Right lobe of liver (tissue), 6 donors: ENCODE measurements around the gene JDP2. TPM values are rescaled to one million over a fixed set of nuclear protein-coding genes. Genes with fewer than 3 reads are reported as not detected.
A peak's percentile ranks its signal among the peaks of the same experiment; 100 is the strongest.

Source experiments
- ATAC-seq, 4 donors: fragments of 200-7000 bp; cut with Tn5 transposase; one replicate each; pipeline ENCODE4 v1.9.1; 2020; ENCODE audit warnings: mild to moderate bottlenecking in 4 of 4, moderate library complexity in 4 of 4
- DNase-seq, 3 donors: peaks; one replicate each; pipeline ENCODE4 v3.0.0-alpha.2; 2020
- H3K27ac ChIP-seq, 3 donors: fragments of 200-600 bp; one replicate each; pipeline ENCODE4 v1.8.0; 2022
- H3K27me3 ChIP-seq, 2 donors: fragments of 200-600 bp; one replicate each; pipeline ENCODE4 v1.8.0; 2022
- H3K36me3 ChIP-seq, 4 donors: fragments of 200-600 bp; sonication (generic) in 1 of 4; one replicate each; pipeline versions ENCODE4 v1.5.1 to v1.8.0; 2017 to 2022; ENCODE audit warnings: control low read depth in 1 of 4
- H3K4me1 ChIP-seq, 4 donors: fragments of 200-600 bp; sonication (generic) in 1 of 4; one replicate each; pipeline versions ENCODE4 v1.5.1 to v1.8.0; 2017 to 2022; ENCODE audit warnings: control low read depth in 1 of 4
- H3K4me3 ChIP-seq, 3 donors: fragments of 200-600 bp; one replicate each; pipeline ENCODE4 v1.8.0; 2022
- H3K9me3 ChIP-seq, 4 donors: fragments of 200-600 bp; sonication (generic) in 1 of 4; one replicate each; pipeline versions ENCODE4 v1.5.1 to v1.8.0; 2017 to 2022; ENCODE audit warnings: control low read depth in 1 of 4
- POLR2A ChIP-seq: fragments of 450-650 bp; IDR thresholded peaks from one replicate; pipeline ENCODE4 v1.6.1; 2017; ENCODE audit warnings: antibody characterized with exemption, mild to moderate bottlenecking
- WGBS: methylation state at CpG from one replicate; pipeline ENCODE4 v1.1.6; 2018; ENCODE audit warnings: low coverage, low lambda C conversion rate; ENCODE audit not compliant: insufficient coverage; ENCODE audit errors: missing lambda C conversion rate; 5-methylcytosine and 5-hydroxymethylcytosine counted together
- intact Hi-C, 2 donors: fragments of 100-400 bp; cut with DNase I; formaldehyde crosslinking; loops; one replicate each; pipeline versions ENCODE4 v1.11.2 to v1.14.1; 2022
- total RNA-seq, 6 experiments: library from RNA; depleted of rRNA in 2 of 6; stranded (reverse); fragments of >200 nt in 2 of 6; fragmentation: NEBNext Ultra II Directional in 3 of 6; extraction: Animal tissue kit (Norgen Biotek cat#: 25700) in 3 of 6; gene quantifications; one replicate each; pipeline versions ENCODE4 v1.1.0 to v1.2.4, GENCODE V29; 2016 to 2023
- TF ChIP-seq, protein P1 (sequence below), 4 donors: fragments of 200-600 bp in 3 of 4; fragments of 450-650 bp in 1 of 4; IDR thresholded peaks; one replicate each; pipeline versions ENCODE4 v1.5.1 to v1.8.0; 2016 to 2022; ENCODE audit warnings: antibody characterized with exemption in 4 of 4, mild to moderate bottlenecking in 2 of 4
- donor health status: DM: no; HTN: yes; CAD: no.
- donor health status: DM: no; HTN: no; CAD: no.
- donor health status: DM: no; HTN: no; CAD: no.
- donor health status: DM: no; HTN: yes; CAD: no.
- donor health status: DM: no; HTN: yes; CAD: no.

Gene JDP2
- total RNA-seq, 6 experiments from 2014 or later, result 8.3 to 22.0 (median 11.8) TPM

DNA sequence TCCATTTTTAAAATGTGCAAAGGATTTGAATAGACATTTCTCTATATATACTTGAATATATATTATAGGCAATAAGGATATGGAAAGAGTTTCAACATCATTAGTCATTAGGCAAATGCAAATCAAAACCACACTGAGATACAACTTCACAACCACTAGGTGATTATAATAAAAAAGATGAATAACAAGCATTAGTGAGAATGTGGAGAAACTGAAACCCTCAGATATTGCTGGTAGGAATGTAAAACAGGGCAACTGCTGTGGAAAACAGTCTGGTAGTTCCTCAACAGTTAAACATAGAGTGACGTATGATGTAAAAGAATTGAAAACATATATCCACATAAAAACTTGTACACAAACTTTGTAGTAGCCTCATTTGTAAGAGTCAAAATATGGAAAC, 82.7 kb downstream of the JDP2 start:
- no peak for TF ChIP-seq POLR2A
- TF ChIP-seq, protein P1, sequence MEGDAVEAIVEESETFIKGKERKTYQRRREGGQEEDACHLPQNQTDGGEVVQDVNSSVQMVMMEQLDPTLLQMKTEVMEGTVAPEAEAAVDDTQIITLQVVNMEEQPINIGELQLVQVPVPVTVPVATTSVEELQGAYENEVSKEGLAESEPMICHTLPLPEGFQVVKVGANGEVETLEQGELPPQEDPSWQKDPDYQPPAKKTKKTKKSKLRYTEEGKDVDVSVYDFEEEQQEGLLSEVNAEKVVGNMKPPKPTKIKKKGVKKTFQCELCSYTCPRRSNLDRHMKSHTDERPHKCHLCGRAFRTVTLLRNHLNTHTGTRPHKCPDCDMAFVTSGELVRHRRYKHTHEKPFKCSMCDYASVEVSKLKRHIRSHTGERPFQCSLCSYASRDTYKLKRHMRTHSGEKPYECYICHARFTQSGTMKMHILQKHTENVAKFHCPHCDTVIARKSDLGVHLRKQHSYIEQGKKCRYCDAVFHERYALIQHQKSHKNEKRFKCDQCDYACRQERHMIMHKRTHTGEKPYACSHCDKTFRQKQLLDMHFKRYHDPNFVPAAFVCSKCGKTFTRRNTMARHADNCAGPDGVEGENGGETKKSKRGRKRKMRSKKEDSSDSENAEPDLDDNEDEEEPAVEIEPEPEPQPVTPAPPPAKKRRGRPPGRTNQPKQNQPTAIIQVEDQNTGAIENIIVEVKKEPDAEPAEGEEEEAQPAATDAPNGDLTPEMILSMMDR (IDR thresholded peaks at IDR 0.05), result no peak
- no peak for DNase-seq
- no peaks in the 10 kb centered on the region for H3K36me3 ChIP-seq
- H3K4me3 ChIP-seq, result no peak overlapping the region
- intact Hi-C loops, result no loop called here
- no peaks in the 10 kb centered on the region for H3K27me3 ChIP-seq
- WGBS, result 100% methylated on average over 1 of the region's 1 CpG
- H3K4me1 ChIP-seq, result no peaks in the 10 kb centered on the region
- ATAC-seq, result no peak
- H3K27ac ChIP-seq, result no peak overlapping the region
- H3K9me3 ChIP-seq, result no peaks in the 10 kb centered on the region

DNA sequence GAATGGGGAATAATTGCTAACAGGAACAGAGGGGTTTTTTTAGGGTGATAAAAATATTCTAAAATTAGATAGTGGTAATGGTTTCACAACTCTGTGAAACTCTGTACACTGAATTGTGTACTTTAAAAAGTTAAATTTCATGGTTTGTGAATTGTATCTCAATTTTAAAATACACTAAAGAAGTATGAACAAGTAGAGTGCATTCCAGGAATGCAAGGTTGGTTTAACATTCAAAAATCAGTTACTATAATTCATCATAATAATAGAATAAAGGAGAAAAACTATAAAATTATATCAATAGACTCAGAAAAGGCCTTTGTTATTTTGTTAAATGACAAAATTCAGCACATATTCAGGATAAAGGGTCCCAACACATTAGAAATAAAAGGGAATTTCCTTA, 83.4 kb downstream of the JDP2 start:
- Histone ChIP-seq H3K27ac (no peak overlapping the region), H3K9me3 (no peaks in the 10 kb centered on the region), H3K4me1 (no peaks in the 10 kb centered on the region), H3K27me3 (no peaks in the 10 kb centered on the region), H3K36me3 (no peaks in the 10 kb centered on the region), H3K4me3 (no peak overlapping the region)
- intact Hi-C loops, result no loop called here
- ATAC-seq (no peak), DNase-seq (no peak)
- TF ChIP-seq, protein P1 (IDR thresholded peaks at IDR 0.05), result no peak
- no peak for TF ChIP-seq POLR2A

DNA sequence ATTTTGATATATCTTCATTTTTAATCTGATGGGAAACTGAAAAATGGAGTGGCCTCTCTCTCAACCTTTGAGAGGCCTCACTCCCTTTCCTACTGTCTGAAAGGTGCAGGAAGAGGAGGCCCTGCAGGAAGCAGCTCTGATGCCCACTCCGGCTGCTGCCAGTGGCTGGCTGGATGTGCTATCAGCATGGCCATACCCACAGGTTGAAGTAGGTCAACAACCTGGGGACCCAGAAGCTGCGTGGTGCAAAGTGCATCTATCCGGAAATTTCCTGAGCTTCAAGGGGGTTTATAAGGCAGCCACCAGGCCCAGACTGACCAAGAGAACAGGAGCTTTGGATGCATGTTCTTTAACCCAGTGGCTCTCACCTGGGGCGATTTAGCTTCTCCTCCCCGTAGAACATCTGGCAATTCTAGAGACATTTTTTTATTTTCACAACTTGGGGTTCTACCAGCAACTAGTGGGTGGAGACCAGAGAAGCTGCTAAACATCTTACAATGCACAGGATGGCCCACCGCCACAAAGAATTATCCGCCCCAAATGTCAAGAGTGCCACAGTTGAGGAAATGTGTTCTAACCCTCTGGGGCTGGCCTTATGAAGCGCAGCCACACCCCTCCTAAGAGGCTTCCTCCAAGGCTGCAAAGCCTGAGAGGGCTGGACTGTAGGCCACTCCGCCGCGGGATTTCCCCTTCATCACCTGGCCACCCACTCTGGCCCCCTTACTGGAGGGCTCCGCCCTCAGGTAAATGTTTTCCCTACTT, 86.3 kb downstream of the JDP2 start:
- 72% methylated on average over 6 of the region's 12 CpGs for WGBS
- Histone ChIP-seq H3K36me3 (no peaks in the 10 kb centered on the region), H3K4me3 (no peak overlapping the region), H3K4me1 (no peaks in the 10 kb centered on the region), H3K27ac (no peak overlapping the region), H3K9me3 (no peaks in the 10 kb centered on the region), H3K27me3 (no peaks in the 10 kb centered on the region)
- DNase-seq, result no peak
- intact Hi-C loops, result no loop called here
- peak in 1 of 4 donors; percentile 27 for ATAC-seq
- TF ChIP-seq, protein P1 (IDR thresholded peaks at IDR 0.05), result no peak
- no peak for TF ChIP-seq POLR2A

DNA sequence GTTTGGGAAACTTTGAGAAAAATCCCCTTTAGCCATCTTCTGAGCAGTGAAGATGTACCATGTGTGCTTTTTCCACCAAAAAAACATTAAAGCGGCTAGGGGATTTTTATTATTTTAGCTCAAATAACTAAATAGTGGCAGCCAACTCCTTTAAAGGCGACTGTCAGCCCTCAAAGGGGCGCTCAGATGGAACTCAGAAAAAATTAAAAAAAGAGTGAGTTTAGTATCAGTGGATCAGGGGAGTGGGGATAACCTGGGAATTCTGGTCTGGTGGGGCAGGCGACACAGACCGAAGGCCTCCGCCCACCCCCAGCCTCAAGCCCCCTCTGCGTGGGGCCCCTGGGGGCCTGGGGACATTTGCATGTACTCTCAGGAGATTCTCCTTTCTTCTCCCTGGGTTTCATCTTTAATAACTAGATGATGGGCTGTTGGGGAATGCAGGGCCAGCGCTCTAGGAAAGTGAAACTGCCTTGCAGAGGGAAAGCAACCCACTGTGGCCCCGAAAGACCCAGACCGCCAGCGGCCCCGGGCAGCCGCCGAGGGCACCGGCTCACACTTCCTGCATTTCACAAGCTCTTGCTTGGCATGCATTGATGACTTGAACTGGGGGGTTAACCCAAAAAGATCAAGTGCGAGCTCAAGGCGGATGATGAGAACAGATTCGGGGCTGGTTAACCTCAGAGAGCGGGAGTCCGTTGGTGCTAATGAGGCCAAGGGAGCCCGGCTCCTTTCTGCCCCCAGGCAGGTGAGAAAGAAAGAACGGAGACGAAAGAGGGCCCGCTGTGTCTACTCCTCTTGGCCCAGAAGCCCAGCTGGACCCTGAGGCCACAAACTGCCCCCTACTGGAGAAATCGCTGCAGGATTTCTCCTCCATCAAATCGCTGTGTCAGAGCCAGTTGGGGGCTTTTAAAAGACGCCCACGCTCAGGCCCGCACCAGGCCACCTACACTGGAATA, 87.1 kb downstream of the JDP2 start:
- Histone ChIP-seq H3K27me3 (no peaks in the 10 kb centered on the region), H3K36me3 (no peaks in the 10 kb centered on the region), H3K4me1 (no peaks in the 10 kb centered on the region), H3K9me3 (no peaks in the 10 kb centered on the region), H3K27ac (no peak overlapping the region), H3K4me3 (peak overlapping the region; percentile 14 to 49 (median 35))
- ATAC-seq (peak; percentile 41 to 76 (median 55)), DNase-seq (no peak)
- WGBS, result 42% methylated on average over 9 of the region's 29 CpGs
- intact Hi-C loops, result no loop called here
- TF ChIP-seq, protein P1 (IDR thresholded peaks at IDR 0.05), result peak in 2 of 4 donors; percentile 22 to 34
- no peak for TF ChIP-seq POLR2A
